GM21423 (cell line): ENCODE results near the gene CYTH2.

Source experiments
- ATAC-seq: cut with Tn5 transposase; IDR thresholded peaks from one replicate; pipeline ENCODE4 v1.9.1; 2021; ENCODE audit warnings: mild to moderate bottlenecking, moderate library complexity; ENCODE audit not compliant: unreplicated experiment

CYTH2 gene

GRCh38 chr19:48492925-48493717 lies 24.0 kb downstream of the CYTH2 start:
- ATAC-seq: peak; percentile 45

- ATAC-seq: peak; percentile 4
Observed at GRCh38 chr19:48493718-48494401, 24.7 kb downstream of the CYTH2 start.

- no peak for ATAC-seq
Observed at GRCh38 chr19:48495396-48495795, 26.2 kb downstream of the CYTH2 start.

- no peak for ATAC-seq
Observed at GRCh38 chr19:48496959-48497727, 28.0 kb downstream of the CYTH2 start.

- ATAC-seq: no peak
Observed at GRCh38 chr19:48497728-48498594, 28.8 kb downstream of the CYTH2 start.

- ATAC-seq: no peak
Observed at GRCh38 chr19:48498595-48499311, 29.6 kb downstream of the CYTH2 start.

GRCh38 chr19:48499316-48500090 lies 30.3 kb downstream of the CYTH2 start:
- no peak for ATAC-seq

- no peak for ATAC-seq
Observed at GRCh38 chr19:48500830-48501493, 31.8 kb downstream of the CYTH2 start.

GRCh38 chr19:48501494-48502349 lies 32.6 kb downstream of the CYTH2 start:
- ATAC-seq: no peak

GRCh38 chr19:48502350-48503018 lies 33.3 kb downstream of the CYTH2 start:
- ATAC-seq: no peak

- no peak for ATAC-seq
Observed at GRCh38 chr19:48506138-48506733, 37.1 kb downstream of the CYTH2 start.

- no peak for ATAC-seq
Observed at GRCh38 chr19:48507911-48508439, 38.8 kb downstream of the CYTH2 start.

GRCh38 chr19:48508729-48509411 lies 39.7 kb downstream of the CYTH2 start:
- ATAC-seq: no peak

- ATAC-seq: no peak
Observed at GRCh38 chr19:48509467-48510194, 40.5 kb downstream of the CYTH2 start.
